ENCODE measurements around the gene GNL1. TPM values are rescaled to one million over a fixed set of nuclear protein-coding genes. Genes with fewer than 3 reads are reported as not detected.

GNL1 gene
- total and polyA plus RNA-seq, 9 of the 15 experiments (the other 6 are each of a cell fraction or from before 2014, with no cell fraction given) = 0.73 to 112 (median 58.0) TPM

DNA sequence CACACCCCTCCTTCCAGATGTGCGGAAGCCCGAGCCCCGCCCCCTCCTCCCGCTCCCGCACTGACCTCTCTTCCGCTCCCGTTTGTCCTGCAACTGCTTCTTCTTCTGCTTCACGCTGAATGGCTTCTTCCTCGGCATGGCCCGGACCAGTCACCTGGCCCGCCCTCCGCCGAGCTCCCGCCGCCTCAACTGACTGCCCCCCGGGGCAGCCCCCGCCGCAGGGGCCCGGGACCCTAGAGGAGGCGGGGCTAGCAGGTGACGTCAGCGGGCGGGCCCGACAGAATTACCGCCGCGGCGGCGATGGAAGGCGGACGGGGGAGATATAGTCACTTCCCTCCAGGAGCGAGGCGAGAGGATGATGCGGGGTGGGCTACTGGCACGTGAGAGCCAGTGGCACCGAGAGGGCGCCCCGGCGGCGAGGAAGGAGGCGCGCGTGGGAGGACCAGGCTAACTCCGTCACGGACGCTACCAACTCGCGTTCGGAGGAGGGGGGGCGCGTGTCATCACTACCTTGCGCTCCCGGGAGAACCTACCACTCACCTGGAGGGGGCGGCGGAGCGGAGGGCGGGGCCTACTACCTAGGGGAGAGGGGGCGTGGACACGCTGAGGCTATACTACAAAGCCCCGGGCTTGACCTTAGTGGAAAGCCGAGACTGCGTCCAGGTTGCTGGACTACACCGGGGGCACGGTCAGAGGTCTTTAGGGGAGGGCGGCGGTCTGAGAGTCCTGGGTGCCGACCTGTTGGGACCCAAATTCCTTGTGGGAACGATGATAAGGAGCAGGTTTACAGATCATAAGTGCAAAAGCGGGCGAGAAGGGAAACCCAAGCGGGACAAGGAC is at the start of gene GNL1 (continued):
- TF ChIP-seq BCLAF1 (IDR thresholded peaks at IDR 0.05; ENCODE audit: borderline replicate concordance in 1 of 2, control insufficient read depth in 1 of 2, low read depth in 2 of 2, low read length in 1 of 2) (peak in 1 of 2 experiments; percentile 91; a peak in 2 of 4 replicates), ZNF407 (IDR thresholded peaks at IDR 0.05; ENCODE audit: low read depth) (no peak), MCM3 (IDR thresholded peaks at IDR 0.05) (no peak), FOXK2 (conservative IDR thresholded peaks at IDR 0.05 in 1 of 2, IDR thresholded peaks at IDR 0.05 in 1 of 2; ENCODE audit: low read depth in 2 of 2) (peak in 1 of 2 experiments; percentile 99; a peak in 2 of 4 replicates), HDGF (IDR thresholded peaks at IDR 0.05) (no peak), ZNF644 (tag; IDR thresholded peaks at IDR 0.05; ENCODE audit: low read depth) (no peak; the same call in 1 of the 2 replicates), SAFB2 (IDR thresholded peaks at IDR 0.05; ENCODE audit: borderline replicate concordance, low read depth, low read length, severe bottlenecking) (no peak), ZC3H8 (IDR thresholded peaks at IDR 0.05) (no peak), ZNF274 (IDR thresholded peaks at IDR 0.05; ENCODE audit: borderline replicate concordance, low read depth, low read length) (no peak), ETV1 (tag; conservative IDR thresholded peaks at IDR 0.05; ENCODE audit: low read depth) (no peak), HOMEZ (CRISPR knock-in tag; IDR thresholded peaks at IDR 0.05) (no peak), YY1 (IDR thresholded peaks at IDR 0.05; ENCODE audit: borderline replicate concordance in 1 of 3, control insufficient read depth in 1 of 3, extremely low read depth in 1 of 3, insufficient read depth in 3 of 3, insufficient read length in 1 of 3, insufficient replicate concordance in 2 of 3, low read depth in 1 of 3, low read length in 2 of 3) (no peak), ZNF124 (CRISPR knock-in tag; IDR thresholded peaks at IDR 0.05) (no peak)

All from K562 (cell line).